IPS-18c (cell line): ENCODE measurements around the gene ARHGEF2.

Experiments
- H3K4me3 ChIP-seq: 2 replicates; pipeline ENCODE4 v1.7.0; 2013; ENCODE audit warnings: low read depth, mild to moderate bottlenecking, low read length, moderate library complexity; ENCODE audit not compliant: insufficient read depth
- H3K9me3 ChIP-seq: one replicate; pipeline ENCODE4 v1.6.1; 2013; ENCODE audit warnings: mild to moderate bottlenecking, low read length, moderate library complexity; ENCODE audit not compliant: control insufficient read depth, insufficient read depth

The ARHGEF2 gene

DNA sequence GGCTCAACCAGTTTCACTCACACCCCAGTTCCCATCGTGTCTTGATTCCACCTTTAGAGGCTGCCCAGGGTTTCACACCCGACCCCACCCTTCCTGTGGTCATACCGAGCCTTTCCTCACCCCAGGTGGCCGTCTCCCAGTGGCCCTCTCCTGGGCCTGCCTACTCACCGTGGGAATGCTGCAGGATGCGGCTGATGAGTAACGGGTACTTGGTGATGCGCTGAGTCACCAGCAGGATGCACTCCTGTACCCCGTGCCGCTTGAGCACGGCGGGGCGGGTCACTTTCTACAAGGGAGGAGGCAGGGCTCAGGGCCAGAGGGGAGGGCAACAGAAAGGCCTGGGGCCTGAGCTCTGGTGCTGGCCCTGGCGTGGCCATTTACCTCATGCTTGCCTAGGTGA lies 16.4 kb downstream of the ARHGEF2 start:
- no peak overlapping the region for H3K4me3 ChIP-seq
- H3K9me3 ChIP-seq: peaks cover 2% of the 10 kb centered on the region

DNA sequence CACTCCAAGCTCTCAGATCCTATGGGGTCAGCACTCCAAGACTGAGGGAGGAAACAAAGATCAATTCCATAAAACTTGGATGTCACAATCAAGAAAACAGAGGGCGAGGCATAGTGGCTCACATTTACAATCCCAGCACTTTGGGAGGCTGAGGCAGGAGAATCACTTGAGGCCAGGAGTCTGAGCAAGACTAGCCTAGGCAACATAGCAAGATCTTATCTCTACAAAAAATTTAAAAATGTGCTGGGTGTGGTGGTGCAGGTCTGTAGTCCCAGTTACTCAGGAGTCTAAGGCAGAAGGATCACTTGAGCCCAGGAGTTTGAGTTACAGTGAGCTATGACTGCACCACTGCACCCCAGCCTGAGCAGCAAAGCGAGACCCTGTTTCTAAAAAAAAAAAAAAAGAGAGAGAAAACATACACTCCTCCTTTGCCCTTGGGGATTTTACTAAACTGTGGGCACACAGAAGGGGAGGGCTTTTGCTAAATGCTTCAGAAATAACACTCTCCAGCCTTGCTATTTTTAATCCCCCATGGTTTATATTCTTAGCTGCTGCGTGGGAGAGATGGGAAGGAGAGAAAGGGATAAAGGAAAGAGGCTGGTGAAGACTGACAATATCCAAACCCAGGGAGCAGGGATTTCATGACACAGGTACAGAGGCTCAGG lies 18.1 kb downstream of the ARHGEF2 start:
- Histone ChIP-seq H3K4me3 (no peak overlapping the region), H3K9me3 (peaks cover 2% of the 10 kb centered on the region)

DNA sequence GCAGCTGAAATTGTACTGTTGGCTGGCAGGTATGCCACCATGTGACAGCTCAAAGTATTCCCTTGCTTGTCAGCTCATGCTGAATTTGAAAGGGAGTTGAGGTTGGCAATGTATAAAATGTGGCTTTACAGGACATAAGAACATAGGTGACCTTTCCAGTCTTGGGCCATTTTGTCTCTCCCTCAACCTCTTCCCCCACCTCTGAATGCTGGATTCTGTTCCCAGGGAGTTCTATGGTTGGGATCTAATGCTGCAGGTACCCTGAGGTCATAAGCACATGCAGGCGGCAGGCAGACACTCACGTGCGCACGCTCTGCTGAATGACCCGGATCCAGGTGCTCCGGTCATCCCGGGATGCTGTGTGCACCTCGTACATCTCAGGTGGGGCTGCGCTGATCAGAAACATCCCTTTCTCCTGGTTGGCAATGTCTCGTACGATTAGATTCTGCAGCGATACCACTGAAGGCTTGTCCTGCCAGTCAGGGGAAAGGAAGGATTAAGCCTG lies 20.9 kb downstream of the ARHGEF2 start:
- no peaks in the 10 kb centered on the region for H3K9me3 ChIP-seq
- no peak overlapping the region for H3K4me3 ChIP-seq

DNA sequence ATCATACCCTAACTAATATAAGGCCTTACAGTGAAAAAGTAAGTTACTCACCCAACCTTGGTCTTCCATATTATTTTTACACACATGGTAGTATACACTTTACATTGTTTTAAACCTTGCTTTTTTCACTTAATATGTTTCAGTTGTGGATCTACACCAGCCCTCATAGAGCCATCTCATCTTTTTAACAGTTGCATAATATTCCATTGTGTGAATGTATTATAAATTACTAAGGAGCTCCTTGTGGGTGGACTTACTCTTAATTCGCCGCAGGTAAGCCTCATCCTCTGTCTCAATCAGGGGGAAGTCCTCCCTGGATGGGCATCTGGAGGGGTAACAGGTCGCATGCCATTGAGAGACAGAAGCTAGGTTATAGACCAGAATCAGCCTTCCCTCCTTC lies 23.7 kb downstream of the ARHGEF2 start:
- Histone ChIP-seq H3K4me3 (no peak overlapping the region), H3K9me3 (no peaks in the 10 kb centered on the region)

DNA sequence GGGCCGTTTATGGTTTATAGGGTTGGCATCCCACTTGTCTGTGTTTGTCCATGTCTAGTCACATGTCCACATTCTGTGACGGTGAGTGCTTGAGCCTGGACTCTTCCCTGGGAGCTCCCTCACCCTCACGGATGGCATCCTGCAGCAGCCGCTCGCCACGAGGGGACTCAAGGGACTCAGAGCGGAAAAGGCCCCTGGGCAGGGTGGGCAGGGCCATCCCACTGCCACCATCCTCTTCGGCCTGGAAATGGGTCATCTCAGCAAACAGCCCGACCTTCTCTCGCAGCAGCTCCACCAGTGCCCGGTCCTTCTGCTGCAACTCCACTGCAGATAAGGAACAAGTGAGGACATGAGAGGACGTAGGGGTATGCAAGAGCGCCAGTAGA lies 25.8 kb downstream of the ARHGEF2 start:
- no peaks in the 10 kb centered on the region for H3K9me3 ChIP-seq

DNA sequence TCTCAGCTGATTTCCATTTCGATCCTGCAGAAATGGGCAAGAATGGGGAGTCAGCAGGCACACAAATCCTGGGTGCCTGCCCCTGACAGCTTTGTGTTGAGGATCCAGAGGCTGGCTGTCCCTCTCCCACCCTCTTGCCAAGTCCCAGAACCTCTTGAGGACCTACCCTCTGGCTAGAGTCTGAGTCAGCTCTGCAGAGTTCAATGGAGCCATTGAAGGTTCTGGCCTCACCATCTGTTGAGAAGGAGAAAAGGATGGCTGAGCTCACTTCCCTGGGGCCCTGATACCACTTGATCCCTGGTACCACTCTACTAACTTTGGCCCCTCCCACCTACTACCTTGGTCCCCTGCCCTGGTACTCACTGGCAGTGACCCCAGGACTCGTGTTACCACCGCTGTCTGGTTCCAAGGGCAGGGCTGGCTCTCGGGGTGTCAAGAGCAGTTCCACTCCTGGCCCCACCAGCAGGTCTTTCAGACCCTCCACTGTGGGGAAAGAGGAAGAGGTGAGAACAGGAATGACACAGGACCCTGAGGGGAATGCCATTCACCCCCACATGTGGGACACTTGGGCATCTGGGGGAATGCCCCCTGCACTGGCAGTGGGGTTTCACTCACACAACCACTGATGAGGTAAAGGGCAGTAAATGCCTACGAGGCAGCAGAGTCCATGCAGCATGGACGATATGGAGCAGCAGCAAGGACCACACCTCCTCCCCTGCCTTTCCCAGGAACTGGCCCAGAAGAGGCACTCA lies 26.4 kb downstream of the ARHGEF2 start:
- no peaks in the 10 kb centered on the region for H3K9me3 ChIP-seq
- H3K4me3 ChIP-seq: no peak overlapping the region

More for the DNA sequence above, 25.8 kb downstream of the ARHGEF2 start:
- no peak overlapping the region for H3K4me3 ChIP-seq

DNA sequence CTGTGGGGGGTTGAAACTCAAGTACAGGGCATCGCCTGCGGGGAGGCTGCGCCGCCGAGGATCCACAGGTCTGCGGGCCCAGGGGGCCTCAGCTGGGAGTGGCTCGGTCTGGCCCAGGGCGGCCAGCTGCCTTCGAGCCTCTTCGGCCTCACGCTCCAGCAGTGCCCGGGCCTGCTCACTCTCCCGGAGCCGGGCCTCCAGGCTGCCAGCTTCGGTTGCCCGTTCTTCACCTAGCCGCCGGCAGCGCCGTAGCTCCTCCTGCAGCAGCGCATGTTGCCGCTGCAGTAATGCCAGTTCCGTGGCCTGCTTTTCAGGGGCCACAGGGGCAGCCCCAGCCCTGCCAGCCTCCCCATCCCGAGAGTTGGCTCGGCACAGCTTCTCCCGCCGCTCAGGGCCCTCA lies 27.5 kb downstream of the ARHGEF2 start:
- Histone ChIP-seq H3K9me3 (no peaks in the 10 kb centered on the region), H3K4me3 (no peak overlapping the region)

DNA sequence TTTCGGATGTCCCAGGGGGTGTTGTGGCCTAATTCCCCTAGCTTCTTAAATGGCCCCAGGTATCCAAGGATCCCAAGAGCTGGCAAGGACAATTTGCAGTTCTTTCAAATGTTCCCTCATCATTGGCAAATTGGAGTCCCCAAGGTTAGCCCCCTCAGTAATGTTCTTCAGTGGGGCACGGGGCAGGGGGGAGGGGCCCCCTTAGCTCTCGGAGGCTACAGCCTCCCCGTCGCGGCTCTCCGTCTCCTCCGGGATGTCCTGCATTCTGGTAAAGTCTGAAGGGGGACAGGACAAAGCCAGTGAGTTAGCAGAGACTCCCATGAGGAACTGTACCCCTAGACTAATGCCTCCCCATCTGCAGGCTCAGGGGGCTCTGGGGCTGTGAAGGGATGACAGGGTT lies 30.6 kb downstream of the ARHGEF2 start:
- H3K4me3 ChIP-seq: no peak overlapping the region
- H3K9me3 ChIP-seq: no peaks in the 10 kb centered on the region

DNA sequence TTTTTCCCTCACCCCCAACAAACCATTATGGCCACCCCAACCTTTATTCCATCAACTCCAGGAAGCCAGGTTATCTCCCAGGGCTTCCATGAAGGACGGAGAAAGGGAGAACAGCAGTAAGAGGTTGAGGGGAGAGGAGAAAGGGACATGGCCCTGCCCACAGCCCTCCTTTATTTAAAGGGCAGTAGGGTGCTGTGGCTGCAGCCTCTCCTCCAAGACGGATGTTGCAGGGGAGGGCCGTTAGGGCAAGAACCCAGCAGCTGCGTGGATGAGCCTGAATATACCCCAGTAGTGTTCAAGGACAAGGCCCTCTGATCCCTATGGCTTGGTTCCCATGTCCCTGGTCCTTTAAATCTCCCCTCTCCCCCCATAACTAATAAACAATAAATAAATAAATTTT lies 31.1 kb downstream of the ARHGEF2 start:
- no peaks in the 10 kb centered on the region for H3K9me3 ChIP-seq
- no peak overlapping the region for H3K4me3 ChIP-seq

DNA sequence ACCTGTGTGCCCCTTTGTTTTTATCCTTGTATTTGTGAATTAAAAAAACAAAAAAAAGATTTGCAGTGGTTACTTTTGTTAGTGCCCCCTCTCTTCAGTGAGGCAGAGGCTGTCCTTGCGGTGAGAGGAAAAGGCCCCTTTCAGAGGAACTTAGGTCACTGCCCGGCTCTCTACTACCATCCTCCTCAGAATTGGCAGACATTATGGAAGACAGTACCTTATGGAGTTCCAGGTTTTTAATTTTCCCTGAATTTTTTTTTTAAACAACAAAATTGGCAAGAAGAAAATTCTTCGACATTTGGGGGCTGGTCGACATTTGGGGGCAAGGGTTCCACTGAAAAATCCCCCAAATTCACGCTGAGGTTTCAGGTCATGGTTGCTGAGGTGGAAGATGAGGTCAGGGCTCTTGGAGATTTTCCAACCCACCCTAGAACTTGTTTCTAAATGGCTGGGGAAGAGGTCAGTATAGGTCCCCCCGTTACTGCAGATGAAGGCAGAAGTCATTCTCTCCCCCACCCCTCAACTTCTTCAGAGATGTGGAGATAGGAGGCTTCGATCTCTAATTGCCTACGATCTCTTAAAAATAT lies 31.6 kb downstream of the ARHGEF2 start:
- Histone ChIP-seq H3K9me3 (no peaks in the 10 kb centered on the region), H3K4me3 (no peak overlapping the region)

DNA sequence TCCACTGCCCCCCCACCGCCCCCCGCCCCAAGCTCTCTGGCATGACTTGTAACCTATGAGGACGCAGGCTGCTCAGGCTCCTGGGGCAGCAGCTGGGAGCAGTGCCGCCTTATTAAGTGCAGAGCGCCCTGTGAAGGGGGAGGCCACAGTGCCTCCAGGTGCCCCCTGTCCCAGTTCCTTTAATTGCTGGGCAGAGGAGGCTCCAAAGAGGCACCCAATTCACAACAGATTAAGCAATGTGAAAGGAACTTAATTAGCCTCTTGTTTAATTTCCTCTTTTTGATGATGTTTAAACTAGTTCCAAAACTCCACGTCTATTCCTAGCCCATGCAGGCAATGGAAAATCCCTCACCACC lies 33.9 kb downstream of the ARHGEF2 start:
- H3K4me3 ChIP-seq: no peak overlapping the region

DNA sequence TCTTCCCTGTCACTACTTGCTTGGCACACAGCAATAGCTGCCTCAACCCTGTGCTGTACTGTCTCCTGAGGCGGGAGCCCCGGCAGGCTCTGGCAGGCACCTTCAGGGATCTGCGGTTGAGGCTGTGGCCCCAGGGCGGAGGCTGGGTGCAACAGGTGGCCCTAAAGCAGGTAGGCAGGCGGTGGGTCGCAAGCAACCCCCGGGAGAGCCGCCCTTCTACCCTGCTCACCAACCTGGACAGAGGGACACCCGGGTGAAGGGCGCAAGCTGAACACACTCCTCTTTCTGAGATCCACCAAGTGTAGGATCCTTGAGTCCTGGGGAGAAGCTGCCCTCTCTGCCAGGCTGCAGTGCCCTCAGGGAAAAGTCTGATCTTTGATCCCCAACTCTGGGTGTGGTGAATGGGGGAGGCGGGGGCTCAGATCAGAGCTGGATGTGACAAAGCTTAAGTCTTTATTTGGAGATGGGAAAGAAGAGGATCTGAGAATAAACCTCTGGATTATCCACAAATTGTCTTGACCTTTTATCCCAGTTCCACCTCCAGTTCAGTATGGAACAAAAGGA lies 35.7 kb downstream of the ARHGEF2 start:
- no peaks in the 10 kb centered on the region for H3K9me3 ChIP-seq
- no peak overlapping the region for H3K4me3 ChIP-seq

More for the DNA sequence above, 33.9 kb downstream of the ARHGEF2 start:
- no peaks in the 10 kb centered on the region for H3K9me3 ChIP-seq

DNA sequence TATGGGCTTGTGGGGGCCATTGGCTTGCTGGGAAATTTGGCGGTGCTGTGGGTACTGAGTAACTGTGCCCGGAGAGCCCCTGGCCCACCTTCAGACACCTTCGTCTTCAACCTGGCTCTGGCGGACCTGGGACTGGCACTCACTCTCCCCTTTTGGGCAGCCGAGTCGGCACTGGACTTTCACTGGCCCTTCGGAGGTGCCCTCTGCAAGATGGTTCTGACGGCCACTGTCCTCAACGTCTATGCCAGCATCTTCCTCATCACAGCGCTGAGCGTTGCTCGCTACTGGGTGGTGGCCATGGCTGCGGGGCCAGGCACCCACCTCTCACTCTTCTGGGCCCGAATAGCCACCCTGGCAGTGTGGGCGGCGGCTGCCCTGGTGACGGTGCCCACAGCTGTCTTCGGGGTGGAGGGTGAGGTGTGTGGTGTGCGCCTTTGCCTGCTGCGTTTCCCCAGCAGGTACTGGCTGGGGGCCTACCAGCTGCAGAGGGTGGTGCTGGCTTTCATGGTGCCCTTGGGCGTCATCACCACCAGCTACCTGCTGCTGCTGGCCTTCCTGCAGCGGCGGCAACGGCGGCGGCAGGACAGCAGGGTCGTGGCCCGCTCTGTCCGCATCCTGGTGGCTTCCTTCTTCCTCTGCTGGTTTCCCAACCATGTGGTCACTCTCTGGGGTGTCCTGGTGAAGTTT lies 36.4 kb downstream of the ARHGEF2 start:
- no peak overlapping the region for H3K4me3 ChIP-seq
- no peaks in the 10 kb centered on the region for H3K9me3 ChIP-seq

DNA sequence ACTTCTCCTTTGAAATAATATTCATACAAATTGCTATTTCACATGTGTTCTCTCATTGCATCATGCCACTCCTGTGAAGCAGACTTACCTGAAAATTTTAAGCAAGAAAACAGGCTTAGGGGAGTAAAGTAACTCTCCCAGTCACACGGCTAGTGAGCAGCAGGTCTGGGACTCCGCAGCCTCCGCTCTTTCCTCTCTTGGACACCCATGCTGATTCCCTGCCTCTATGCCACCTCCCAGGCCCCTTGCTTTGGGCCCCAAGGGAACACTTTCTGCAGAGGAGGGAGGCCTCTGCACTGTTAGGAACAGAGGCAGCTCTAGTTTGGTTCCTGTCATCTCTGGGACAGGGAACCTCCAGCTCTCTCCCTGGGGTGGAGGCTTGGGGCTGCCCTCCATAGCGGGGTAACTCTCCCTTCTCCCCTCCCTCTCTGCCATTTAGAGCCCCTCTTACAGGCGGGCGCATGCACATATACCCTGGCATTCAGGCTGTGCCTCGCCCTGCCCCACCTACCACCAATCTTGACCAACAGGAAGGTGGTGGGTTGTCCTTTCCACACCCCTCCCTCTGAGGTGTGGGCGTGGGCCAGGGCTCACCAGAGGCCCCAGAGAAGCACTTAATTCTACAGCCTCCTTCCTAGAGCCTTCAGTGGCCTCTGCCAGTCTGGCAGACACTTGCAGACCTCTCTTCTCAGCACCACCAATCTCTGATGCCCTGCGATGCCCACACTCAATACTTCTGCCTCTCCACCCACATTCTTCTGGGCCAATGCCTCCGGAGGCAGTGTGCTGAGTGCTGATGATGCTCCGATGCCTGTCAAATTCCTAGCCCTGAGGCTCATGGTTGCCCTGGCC lies 37.1 kb downstream of the ARHGEF2 start, which contains the start of gene RXFP4:
TSS of gene RXFP4 (plus strand) at position 646 of the 852 bp plus-strand sequence. CDS start at position 718, 72 bp downstream.
- Histone ChIP-seq H3K4me3 (no peak within 1 kb of the TSS), H3K9me3 (no peaks in the 10 kb centered on the region)

DNA sequence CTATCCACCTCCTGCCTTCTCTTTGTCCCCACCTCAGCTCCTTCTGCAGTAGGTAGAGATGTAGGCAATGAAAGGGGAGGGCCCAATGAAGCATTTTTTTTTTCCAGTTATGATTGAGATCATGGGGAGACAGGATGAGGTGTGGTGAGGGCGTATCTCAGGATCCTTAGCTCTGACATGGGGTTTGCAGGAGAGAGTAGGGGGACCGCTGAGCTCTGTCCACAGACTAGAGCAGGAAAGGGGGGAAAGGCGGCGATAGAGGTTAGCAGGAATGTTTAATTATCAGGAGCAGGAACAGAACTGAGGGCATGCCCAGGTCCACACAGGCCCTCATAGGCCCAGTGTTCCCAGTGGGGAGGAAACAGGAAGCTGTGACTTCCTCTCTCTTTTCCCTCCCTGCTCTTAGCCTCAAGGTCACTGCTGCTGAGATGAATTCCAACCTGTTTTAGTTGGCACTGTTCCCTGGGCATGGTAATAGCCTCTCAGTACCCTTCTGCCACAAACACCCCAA lies 37.8 kb downstream of the ARHGEF2 start:
- Histone ChIP-seq H3K9me3 (no peaks in the 10 kb centered on the region), H3K4me3 (no peak overlapping the region)

DNA sequence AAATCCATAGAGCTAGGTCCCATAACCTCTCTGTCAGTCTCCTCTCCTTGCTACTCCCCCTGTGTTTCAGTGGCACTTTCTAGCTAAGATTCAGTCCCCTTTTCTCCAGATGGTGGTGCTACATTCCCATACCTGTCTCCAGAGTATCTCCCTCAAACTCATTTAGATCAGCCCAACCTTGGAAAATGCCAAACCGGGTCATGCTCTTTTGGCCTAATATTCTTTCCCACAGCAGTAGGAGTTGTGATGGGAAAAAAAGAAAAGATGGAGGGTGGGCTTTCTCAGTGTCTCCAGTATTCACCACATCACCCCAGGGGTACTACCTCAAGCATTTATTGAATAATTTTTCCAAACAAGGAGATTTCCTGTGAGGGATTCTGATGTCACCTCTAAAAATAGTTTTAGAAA lies 40.1 kb downstream of the ARHGEF2 start:
- no peaks in the 10 kb centered on the region for H3K9me3 ChIP-seq
- H3K4me3 ChIP-seq: no peak overlapping the region
